ENCODE data around the gene LPP. TPM values are rescaled to one million over a fixed set of nuclear protein-coding genes. Genes with fewer than 3 reads are reported as not detected.
"Not testable (repeated sequence)": the region's sequence is repeated elsewhere in the genome, so short reads cannot be mapped to it uniquely, and the experiment has no call there.

The LPP gene
- total and polyA plus RNA-seq, 2 of the 13 experiments (the other 11 are each of a cell fraction or from before 2014, with no cell fraction given) = 19.2 to 29.9 TPM

GRCh38 chr3:188701485-188701969, 547.6 kb downstream of the LPP start:
- POLR2A ChIA-PET = no interaction called here
- BruUV-seq (replicated peaks) = no TSS peak
- Histone ChIP-seq H3K9ac (ENCODE audit: insufficient read depth, low read depth, low read length) (no peak overlapping the region), H3K4me3 (replicated peaks in 1 of 3; ENCODE audit: insufficient read depth in 1 of 3, low read depth in 2 of 3, low read length in 3 of 3) (no peak overlapping the region), H3K9me3 (ENCODE audit: low read length) (no peaks in the 10 kb centered on the region), H3K27me3 (ENCODE audit: control insufficient read depth in 1 of 2, insufficient read depth in 2 of 2, low read length in 2 of 2) (no peaks in the 10 kb centered on the region), H4K20me1 (ENCODE audit: insufficient read depth, low read length) (no peaks in the 10 kb centered on the region), H3K4me2 (ENCODE audit: low read depth, low read length) (no peak overlapping the region), H3K27ac (ENCODE audit: extremely low read length, insufficient read depth, low read length) (no peak overlapping the region), H3K4me1 (ENCODE audit: insufficient read depth, low read length) (peaks cover 11% of the 10 kb centered on the region), H3K79me2 (ENCODE audit: insufficient read depth, low read length) (no peaks in the 10 kb centered on the region), H3K36me3 (replicated peaks in 1 of 2; ENCODE audit: control insufficient read depth in 1 of 2, insufficient read depth in 2 of 2, low read length in 2 of 2) (no peaks in the 10 kb centered on the region; a peak in 1 of 5 replicates), H2AFZ (ENCODE audit: low read length) (no peak overlapping the region)
- in situ Hi-C loops (cut with HindIII; ENCODE audit: extremely low pct_ligation_motif_present, low pct_unique_long_range_greater_than_20kb) = no loop called here
- DNase-seq (ENCODE audit: low spot score) (no peak), FAIRE-seq (no peak), ATAC-seq (no peak)
- CTCF ChIA-PET (ENCODE audit: low intra/inter-chr PET ratio, low total read pairs) = no interaction called here
- 90% methylated on average over 4 of the region's 4 CpGs for WGBS (ENCODE audit: low lambda C conversion rate)
- intact Hi-C loops (cut with micrococcal nuclease; ENCODE audit: unreplicated experiment) = no loop called here
- TF ChIP-seq KDM1A (CRISPR knock-in tag; IDR thresholded peaks at IDR 0.05) = no peak
- TF ChIP-seq ZC3H4 (CRISPR knock-in tag; IDR thresholded peaks at IDR 0.05; ENCODE audit: borderline replicate concordance) = no peak
- TF ChIP-seq XRCC5 (optimal IDR thresholded peaks at IDR 0.05; ENCODE audit: low read length) = no peak
- no peak for TF ChIP-seq DBP (CRISPR knock-in tag; IDR thresholded peaks at IDR 0.05; ENCODE audit: not compliant biosample characterization)
- 0 out of 2 replicates have a peak, but pooled peaks have one; percentile 29 for TF ChIP-seq THAP11 (CRISPR knock-in tag; IDR thresholded peaks at IDR 0.05)
- TF ChIP-seq IRX3 (CRISPR knock-in tag; IDR thresholded peaks at IDR 0.05; ENCODE audit: borderline replicate concordance, low read depth) = no peak
- no peak for TF ChIP-seq ZNF782 (CRISPR knock-in tag; IDR thresholded peaks at IDR 0.05; ENCODE audit: borderline replicate concordance)
- TF ChIP-seq ZNF101 (CRISPR knock-in tag; IDR thresholded peaks at IDR 0.05; ENCODE audit: borderline replicate concordance, low read depth) = no peak
- TF ChIP-seq, protein P1, sequence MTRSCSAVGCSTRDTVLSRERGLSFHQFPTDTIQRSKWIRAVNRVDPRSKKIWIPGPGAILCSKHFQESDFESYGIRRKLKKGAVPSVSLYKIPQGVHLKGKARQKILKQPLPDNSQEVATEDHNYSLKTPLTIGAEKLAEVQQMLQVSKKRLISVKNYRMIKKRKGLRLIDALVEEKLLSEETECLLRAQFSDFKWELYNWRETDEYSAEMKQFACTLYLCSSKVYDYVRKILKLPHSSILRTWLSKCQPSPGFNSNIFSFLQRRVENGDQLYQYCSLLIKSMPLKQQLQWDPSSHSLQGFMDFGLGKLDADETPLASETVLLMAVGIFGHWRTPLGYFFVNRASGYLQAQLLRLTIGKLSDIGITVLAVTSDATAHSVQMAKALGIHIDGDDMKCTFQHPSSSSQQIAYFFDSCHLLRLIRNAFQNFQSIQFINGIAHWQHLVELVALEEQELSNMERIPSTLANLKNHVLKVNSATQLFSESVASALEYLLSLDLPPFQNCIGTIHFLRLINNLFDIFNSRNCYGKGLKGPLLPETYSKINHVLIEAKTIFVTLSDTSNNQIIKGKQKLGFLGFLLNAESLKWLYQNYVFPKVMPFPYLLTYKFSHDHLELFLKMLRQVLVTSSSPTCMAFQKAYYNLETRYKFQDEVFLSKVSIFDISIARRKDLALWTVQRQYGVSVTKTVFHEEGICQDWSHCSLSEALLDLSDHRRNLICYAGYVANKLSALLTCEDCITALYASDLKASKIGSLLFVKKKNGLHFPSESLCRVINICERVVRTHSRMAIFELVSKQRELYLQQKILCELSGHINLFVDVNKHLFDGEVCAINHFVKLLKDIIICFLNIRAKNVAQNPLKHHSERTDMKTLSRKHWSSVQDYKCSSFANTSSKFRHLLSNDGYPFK (CRISPR knock-in tag; IDR thresholded peaks at IDR 0.05; ENCODE audit: borderline replicate concordance) = no peak
- TF ChIP-seq DR1 (CRISPR knock-in tag; IDR thresholded peaks at IDR 0.05) = no peak
- TF ChIP-seq ZNF883 (CRISPR knock-in tag; IDR thresholded peaks at IDR 0.05; ENCODE audit: not compliant biosample characterization) = no peak
- peak; percentile 38; the same call in 1 of the 2 replicates for TF ChIP-seq ZNF143 (CRISPR knock-in tag; IDR thresholded peaks at IDR 0.05)

DNA sequence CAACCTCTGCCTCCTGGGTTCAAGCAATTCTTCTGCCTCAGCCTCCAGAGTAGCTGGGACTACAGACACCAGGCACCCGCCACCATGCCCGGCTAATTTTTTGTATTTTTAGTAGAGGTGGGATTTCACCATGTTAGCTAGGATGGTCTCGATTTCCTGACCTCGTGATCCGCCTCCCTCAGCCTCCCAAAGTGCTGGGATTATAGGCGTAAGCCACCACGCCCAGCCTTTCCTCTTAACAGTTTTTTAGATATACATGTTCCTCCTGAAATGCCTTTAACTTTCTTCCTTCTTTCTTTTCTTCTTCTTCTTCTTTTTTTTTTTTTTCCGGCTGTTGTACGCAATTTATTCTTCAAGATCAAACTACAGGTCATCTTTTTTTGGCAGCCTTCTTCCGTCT, 548.1 kb downstream of the LPP start:
- ATAC-seq; H3K4me3 ChIP-seq (replicated peaks in 1 of 3; ENCODE audit: insufficient read depth in 1 of 3, low read depth in 2 of 3, low read length in 3 of 3); H3K36me3 ChIP-seq (replicated peaks in 1 of 2; ENCODE audit: control insufficient read depth in 1 of 2, insufficient read depth in 2 of 2, low read length in 2 of 2); intact Hi-C loops (cut with micrococcal nuclease; ENCODE audit: unreplicated experiment); DNase-seq (ENCODE audit: low spot score); H3K9ac ChIP-seq (ENCODE audit: insufficient read depth, low read depth, low read length); CTCF ChIA-PET (ENCODE audit: low intra/inter-chr PET ratio, low total read pairs); FAIRE-seq; H2AFZ ChIP-seq (ENCODE audit: low read length); POLR2A ChIA-PET; BruUV-seq (replicated peaks); H3K27ac ChIP-seq (ENCODE audit: extremely low read length, insufficient read depth, low read length); H3K9me3 ChIP-seq (ENCODE audit: low read length); H3K4me2 ChIP-seq (ENCODE audit: low read depth, low read length); H4K20me1 ChIP-seq (ENCODE audit: insufficient read depth, low read length); H3K79me2 ChIP-seq (ENCODE audit: insufficient read depth, low read length); in situ Hi-C loops (cut with HindIII; ENCODE audit: extremely low pct_ligation_motif_present, low pct_unique_long_range_greater_than_20kb); H3K27me3 ChIP-seq (ENCODE audit: control insufficient read depth in 1 of 2, insufficient read depth in 2 of 2, low read length in 2 of 2): not testable (repeated sequence)
- 97% methylated on average over 10 of the region's 10 CpGs for WGBS (ENCODE audit: low lambda C conversion rate)
- H3K4me1 ChIP-seq (ENCODE audit: insufficient read depth, low read length) = peaks cover 16% of the 10 kb centered on the region
